Stimulated activated CD8-positive, alpha-beta memory T cell treated with anti-CD3 and anti-CD28 coated beads, Interleukin-4, amount 100 ng/mL, for 4 hours (primary cell): ENCODE data around the gene KRTAP10-5.
"Not testable (repeated sequence)": the region's sequence is repeated elsewhere in the genome, so short reads cannot be mapped to it uniquely, and the experiment has no call there.

ENCODE experiments used
- DNase-seq, 2 donors: peaks; one replicate each; pipeline ENCODE4 v3.0.0-alpha.2; 2020; ENCODE audit warnings: low read depth in 2 of 2, low spot score in 1 of 2

The KRTAP10-5 gene

GRCh38 chr21:44550285-44550684 is 30.1 kb downstream of the KRTAP10-5 start:
- not testable (repeated sequence) for DNase-seq

- DNase-seq = no peak
Measured at GRCh38 chr21:44549525-44550211, 30.7 kb downstream of the KRTAP10-5 start.

GRCh38 chr21:44548922-44549321 is 31.5 kb downstream of the KRTAP10-5 start:
- DNase-seq = no peak

GRCh38 chr21:44548381-44548780 is 32.0 kb downstream of the KRTAP10-5 start:
- DNase-seq = no peak

- DNase-seq = no peak
Measured at GRCh38 chr21:44547656-44548331, 32.6 kb downstream of the KRTAP10-5 start.

GRCh38 chr21:44544566-44544965 is 35.8 kb downstream of the KRTAP10-5 start:
- DNase-seq = no peak

GRCh38 chr21:44542716-44543115 is 37.7 kb downstream of the KRTAP10-5 start:
- no peak for DNase-seq

- no peak for DNase-seq
Measured at GRCh38 chr21:44540741-44541288, 39.6 kb downstream of the KRTAP10-5 start.

- no peak for DNase-seq
Measured at GRCh38 chr21:44539991-44540666, 40.3 kb downstream of the KRTAP10-5 start, which contains the start of gene KRTAP10-1. Gene KRTAP10-1, minus strand, starts transcription at chr21:44540195. Its CDS starts 45 bp downstream, at chr21:44540150.

- DNase-seq = no peak
Measured at GRCh38 chr21:44539046-44539445, 41.4 kb downstream of the KRTAP10-5 start.

- DNase-seq = no peak
Measured at GRCh38 chr21:44537930-44538911, 42.2 kb downstream of the KRTAP10-5 start.

- no peak for DNase-seq
Measured at GRCh38 chr21:44535963-44536362, 44.4 kb downstream of the KRTAP10-5 start.

GRCh38 chr21:44534688-44535087 is 45.7 kb downstream of the KRTAP10-5 start:
- DNase-seq = no peak

GRCh38 chr21:44533891-44534627 is 46.3 kb downstream of the KRTAP10-5 start:
- no peak for DNase-seq

GRCh38 chr21:44533121-44533890 is 47.1 kb downstream of the KRTAP10-5 start:
- DNase-seq = no peak

GRCh38 chr21:44532712-44533111 is 47.7 kb downstream of the KRTAP10-5 start:
- DNase-seq = no peak

GRCh38 chr21:44531606-44532564 is 48.5 kb downstream of the KRTAP10-5 start:
- no peak for DNase-seq
